Right atrium auricular region (tissue), 2 donors: ENCODE results near the gene BLVRB. TPM values are rescaled to one million over a fixed set of nuclear protein-coding genes. Genes with fewer than 3 reads are reported as not detected.
"Not testable (repeated sequence)": the region's sequence is repeated elsewhere in the genome, so short reads cannot be mapped to it uniquely, and the experiment has no call there.

Experiments
- DNase-seq: peaks from one replicate; pipeline ENCODE4 v3.0.0-alpha.2; 2019; ENCODE audit warnings: low spot score
- H3K27ac ChIP-seq, 2 donors: fragments of 200-600 bp; sonication (generic); 1 replicate in 1 of 2; 2 replicates in 1 of 2; pipeline ENCODE4 v1.5.1; 2016 to 2019
- H3K27me3 ChIP-seq, 2 donors: fragments of 200-600 bp; sonication (generic); one replicate each; pipeline versions ENCODE4 v1.5.1 to v1.6.0; 2017 to 2019
- H3K36me3 ChIP-seq: fragments of 200-600 bp; sonication (generic); one replicate; pipeline ENCODE4 v1.5.1; 2016
- H3K4me1 ChIP-seq, 2 donors: fragments of 200-600 bp; sonication (generic); one replicate each; pipeline versions ENCODE4 v1.5.1 to v1.6.0; 2017 to 2019
- H3K4me3 ChIP-seq, 2 donors: fragments of 200-600 bp; sonication (generic); 1 replicate in 1 of 2; 2 replicates in 1 of 2; pipeline ENCODE4 v1.5.1; 2017 to 2019; ENCODE audit warnings: mild to moderate bottlenecking in 1 of 2, moderate library complexity in 1 of 2
- H3K9me3 ChIP-seq, 2 donors: fragments of 200-600 bp; sonication (generic); one replicate each; pipeline ENCODE4 v1.5.1; 2019
- total RNA-seq, 2 donors: library from RNA; depleted of rRNA; stranded (reverse); fragments of >200 nt; gene quantifications; one replicate each; pipeline ENCODE4 v1.1.0, GENCODE V29; 2016
- TF ChIP-seq, protein P1 (sequence below), 2 donors: fragments of 200-600 bp; sonication (generic); IDR thresholded peaks; one replicate each; pipeline ENCODE4 v1.5.1; 2019; ENCODE audit warnings: antibody characterized with exemption in 2 of 2

The BLVRB gene
- total RNA-seq, 2 donors from 2014 or later = 123 to 199 TPM

DNA sequence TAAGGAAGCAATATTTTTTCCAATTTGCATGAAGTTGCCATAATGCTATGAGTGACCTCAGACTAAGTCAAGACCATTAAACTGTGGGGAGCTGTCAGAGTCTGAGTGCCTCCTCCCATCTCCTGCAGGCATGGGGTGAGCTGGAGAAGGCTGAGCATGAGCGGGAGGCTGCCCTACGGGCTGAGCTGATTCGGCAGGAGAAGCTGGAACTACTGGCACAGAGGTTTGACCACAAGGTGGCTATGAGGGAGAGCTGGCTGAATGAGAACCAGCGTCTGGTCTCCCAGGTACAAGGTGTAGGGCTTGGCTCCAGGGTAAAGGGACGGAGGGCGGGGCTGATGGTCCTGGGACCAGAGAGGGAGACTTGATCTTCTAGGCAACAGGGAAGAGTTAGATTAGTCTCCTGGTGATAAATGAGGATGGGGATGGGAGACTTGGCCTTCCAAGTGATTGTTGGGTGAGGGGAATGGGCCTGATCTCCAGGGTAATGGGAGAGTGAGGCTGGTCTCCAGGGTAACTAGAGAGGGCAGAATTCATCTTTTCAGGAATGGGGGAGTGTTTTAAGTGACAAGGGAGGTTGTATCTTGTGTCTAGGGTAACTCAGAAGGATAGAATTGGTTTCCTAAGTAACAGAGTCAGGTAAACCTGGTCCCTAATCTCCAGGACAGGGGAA is 37.2 kb upstream of the BLVRB start:
- DNase-seq = no peak
- no peaks in the 10 kb centered on the region for H3K4me1 ChIP-seq
- H3K9me3 ChIP-seq = no peaks in the 10 kb centered on the region
- no peaks in the 10 kb centered on the region for H3K36me3 ChIP-seq
- no peaks in the 10 kb centered on the region for H3K27me3 ChIP-seq
- no peak overlapping the region for H3K4me3 ChIP-seq
- TF ChIP-seq, protein P1, sequence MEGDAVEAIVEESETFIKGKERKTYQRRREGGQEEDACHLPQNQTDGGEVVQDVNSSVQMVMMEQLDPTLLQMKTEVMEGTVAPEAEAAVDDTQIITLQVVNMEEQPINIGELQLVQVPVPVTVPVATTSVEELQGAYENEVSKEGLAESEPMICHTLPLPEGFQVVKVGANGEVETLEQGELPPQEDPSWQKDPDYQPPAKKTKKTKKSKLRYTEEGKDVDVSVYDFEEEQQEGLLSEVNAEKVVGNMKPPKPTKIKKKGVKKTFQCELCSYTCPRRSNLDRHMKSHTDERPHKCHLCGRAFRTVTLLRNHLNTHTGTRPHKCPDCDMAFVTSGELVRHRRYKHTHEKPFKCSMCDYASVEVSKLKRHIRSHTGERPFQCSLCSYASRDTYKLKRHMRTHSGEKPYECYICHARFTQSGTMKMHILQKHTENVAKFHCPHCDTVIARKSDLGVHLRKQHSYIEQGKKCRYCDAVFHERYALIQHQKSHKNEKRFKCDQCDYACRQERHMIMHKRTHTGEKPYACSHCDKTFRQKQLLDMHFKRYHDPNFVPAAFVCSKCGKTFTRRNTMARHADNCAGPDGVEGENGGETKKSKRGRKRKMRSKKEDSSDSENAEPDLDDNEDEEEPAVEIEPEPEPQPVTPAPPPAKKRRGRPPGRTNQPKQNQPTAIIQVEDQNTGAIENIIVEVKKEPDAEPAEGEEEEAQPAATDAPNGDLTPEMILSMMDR (IDR thresholded peaks at IDR 0.05) = no peak
- no peak overlapping the region for H3K27ac ChIP-seq

DNA sequence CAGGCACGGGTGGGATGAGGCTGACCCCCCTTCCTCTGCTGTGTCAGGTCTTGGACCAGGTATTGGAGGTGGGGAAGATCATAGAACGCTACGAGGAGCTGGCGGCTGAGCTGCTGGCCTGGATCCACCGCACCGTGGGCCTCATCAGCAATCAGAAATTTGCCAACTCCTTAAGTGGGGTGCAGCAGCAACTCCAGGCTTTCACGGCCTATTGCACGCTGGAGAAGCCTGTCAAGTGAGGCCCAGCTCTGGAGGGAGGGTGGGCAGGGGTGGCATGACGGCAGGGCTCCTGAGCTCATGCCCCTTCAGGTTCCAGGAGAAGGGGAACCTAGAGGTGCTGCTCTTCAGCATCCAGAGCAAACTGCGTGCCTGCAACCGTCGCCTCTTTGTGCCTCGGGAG is 36.5 kb upstream of the BLVRB start:
- H3K9me3 ChIP-seq = no peaks in the 10 kb centered on the region
- H3K27ac ChIP-seq = no peak overlapping the region
- H3K4me1 ChIP-seq = no peaks in the 10 kb centered on the region
- TF ChIP-seq, protein P1 (IDR thresholded peaks at IDR 0.05) = no peak
- H3K27me3 ChIP-seq = no peaks in the 10 kb centered on the region
- no peaks in the 10 kb centered on the region for H3K36me3 ChIP-seq
- H3K4me3 ChIP-seq = no peak overlapping the region
- no peak for DNase-seq

DNA sequence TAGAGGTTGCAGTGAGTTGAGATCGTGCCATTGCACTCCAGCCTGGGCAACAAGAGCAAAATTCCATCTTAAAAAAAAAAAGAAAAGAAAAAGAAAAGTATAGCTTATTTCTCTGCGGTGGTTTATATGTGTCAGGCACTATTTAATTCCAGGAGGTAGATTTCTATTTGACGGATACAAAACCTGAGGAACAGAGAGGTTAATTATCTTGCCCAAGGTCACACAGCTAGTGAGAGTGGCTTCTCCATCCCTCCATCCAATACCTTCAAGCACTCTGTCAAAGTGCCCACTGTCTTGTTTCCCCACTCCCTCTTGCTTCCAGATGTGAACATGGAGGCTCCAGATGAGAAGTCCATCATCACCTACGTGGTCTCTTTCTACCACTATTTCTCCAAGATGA is 36.1 kb upstream of the BLVRB start:
- TF ChIP-seq, protein P1 (IDR thresholded peaks at IDR 0.05) = no peak
- H3K4me3 ChIP-seq = no peak overlapping the region
- no peak for DNase-seq
- no peaks in the 10 kb centered on the region for H3K9me3 ChIP-seq
- H3K36me3 ChIP-seq = no peaks in the 10 kb centered on the region
- no peaks in the 10 kb centered on the region for H3K4me1 ChIP-seq
- no peak overlapping the region for H3K27ac ChIP-seq
- no peaks in the 10 kb centered on the region for H3K27me3 ChIP-seq

DNA sequence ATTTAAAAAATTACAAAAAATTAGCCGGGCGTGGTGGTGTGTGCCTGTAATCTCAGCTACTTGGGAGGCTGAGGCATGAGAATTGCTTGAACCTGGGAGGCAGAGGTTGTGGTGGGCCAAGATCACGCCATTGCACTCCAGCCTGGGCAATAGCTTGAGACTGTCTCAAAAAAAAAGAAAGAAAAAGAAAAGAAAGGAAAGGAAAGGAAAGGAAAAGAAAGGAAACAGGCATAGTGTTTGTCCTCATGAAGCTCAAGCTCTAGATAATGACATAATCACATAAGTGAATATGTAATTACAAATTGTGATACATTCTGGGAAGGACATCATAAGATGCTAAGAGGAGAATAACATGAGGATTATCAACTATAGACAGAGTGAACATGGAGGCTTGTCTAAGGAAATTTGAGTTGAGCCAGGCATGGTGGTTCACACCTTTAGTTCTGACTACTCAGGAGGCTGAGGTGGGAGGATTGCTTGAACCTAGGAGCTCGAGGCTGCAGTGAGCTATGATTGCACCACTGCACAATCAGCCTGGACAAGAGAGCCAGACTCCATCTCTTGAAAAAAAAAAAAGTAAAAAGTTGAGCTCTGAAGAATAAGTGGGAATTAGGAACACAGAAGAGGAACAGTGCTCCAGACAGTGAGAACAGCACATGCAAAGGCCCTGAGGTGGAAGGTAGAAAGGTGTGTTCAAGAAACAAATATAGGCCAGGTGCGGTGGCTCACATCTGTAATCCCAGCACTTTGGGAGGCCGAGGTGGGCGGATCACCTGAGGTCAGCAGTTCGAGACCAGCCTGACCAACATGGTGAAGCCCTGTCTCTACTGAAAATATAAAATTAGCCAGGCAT is 35.4 kb upstream of the BLVRB start:
- not testable (repeated sequence) for H3K4me3 ChIP-seq, H3K36me3 ChIP-seq, H3K9me3 ChIP-seq, H3K27me3 ChIP-seq, DNase-seq, H3K4me1 ChIP-seq, H3K27ac ChIP-seq

DNA sequence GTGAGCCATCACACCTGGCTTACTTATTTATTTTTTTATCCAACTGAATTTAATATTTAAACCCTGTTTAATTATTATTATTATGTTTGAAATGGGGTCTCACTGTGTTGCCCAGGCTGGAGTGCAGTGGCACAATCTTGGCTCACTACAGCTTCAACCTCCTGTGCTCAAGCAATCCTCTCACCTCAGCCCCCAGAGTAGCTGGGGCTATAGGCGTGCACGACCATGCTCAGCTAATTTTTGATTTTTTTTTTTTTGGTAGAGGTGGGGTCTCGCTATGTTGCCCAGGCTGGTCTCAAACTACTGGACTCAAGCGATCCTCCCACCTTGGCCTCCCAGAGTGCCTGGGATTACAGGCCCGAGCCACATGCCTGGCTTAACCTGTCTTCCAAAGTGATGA is 33.8 kb upstream of the BLVRB start:
- no peak for DNase-seq
- TF ChIP-seq, protein P1 (IDR thresholded peaks at IDR 0.05) = no peak
- Histone ChIP-seq H3K4me1 (no peaks in the 10 kb centered on the region), H3K27me3 (no peaks in the 10 kb centered on the region), H3K9me3 (no peaks in the 10 kb centered on the region), H3K27ac (no peak overlapping the region), H3K36me3 (no peaks in the 10 kb centered on the region), H3K4me3 (no peak overlapping the region)

DNA sequence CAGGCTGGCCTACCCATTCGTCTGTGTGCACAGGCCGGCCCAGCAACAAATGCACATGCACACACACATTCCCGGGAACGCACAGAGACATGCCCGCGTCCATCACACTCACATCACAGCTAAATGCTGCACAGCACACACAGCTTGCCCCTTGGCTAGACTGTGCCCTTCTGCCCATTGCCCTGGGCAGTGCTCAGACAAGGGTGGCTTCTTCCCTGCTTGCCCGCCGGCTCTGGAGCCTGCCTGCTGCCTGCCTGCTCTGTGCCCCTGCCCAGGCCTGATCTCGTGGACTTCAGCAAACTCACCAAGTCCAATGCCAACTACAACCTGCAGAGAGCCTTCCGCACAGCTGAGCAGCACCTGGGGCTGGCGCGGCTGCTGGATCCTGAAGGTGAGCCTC is 31.7 kb upstream of the BLVRB start:
- no peak overlapping the region for H3K27ac ChIP-seq
- no peaks in the 10 kb centered on the region for H3K9me3 ChIP-seq
- H3K27me3 ChIP-seq = no peaks in the 10 kb centered on the region
- no peaks in the 10 kb centered on the region for H3K4me1 ChIP-seq
- TF ChIP-seq, protein P1 (IDR thresholded peaks at IDR 0.05) = no peak
- DNase-seq = no peak
- H3K36me3 ChIP-seq = no peaks in the 10 kb centered on the region
- H3K4me3 ChIP-seq = no peak overlapping the region
